Hippocampal formation (tissue), 2 donors: ENCODE measurements around the gene GABRP.
"Not testable (repeated sequence)": the region's sequence is repeated elsewhere in the genome, so short reads cannot be mapped to it uniquely, and the experiment has no call there.

Experiments used
- DNase-seq, 2 donors: peaks; one replicate each; lab custom pipeline; 2025; lab: John Stamatoyannopoulos, UW

The GABRP gene, protein sequence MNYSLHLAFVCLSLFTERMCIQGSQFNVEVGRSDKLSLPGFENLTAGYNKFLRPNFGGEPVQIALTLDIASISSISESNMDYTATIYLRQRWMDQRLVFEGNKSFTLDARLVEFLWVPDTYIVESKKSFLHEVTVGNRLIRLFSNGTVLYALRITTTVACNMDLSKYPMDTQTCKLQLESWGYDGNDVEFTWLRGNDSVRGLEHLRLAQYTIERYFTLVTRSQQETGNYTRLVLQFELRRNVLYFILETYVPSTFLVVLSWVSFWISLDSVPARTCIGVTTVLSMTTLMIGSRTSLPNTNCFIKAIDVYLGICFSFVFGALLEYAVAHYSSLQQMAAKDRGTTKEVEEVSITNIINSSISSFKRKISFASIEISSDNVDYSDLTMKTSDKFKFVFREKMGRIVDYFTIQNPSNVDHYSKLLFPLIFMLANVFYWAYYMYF

DNA sequence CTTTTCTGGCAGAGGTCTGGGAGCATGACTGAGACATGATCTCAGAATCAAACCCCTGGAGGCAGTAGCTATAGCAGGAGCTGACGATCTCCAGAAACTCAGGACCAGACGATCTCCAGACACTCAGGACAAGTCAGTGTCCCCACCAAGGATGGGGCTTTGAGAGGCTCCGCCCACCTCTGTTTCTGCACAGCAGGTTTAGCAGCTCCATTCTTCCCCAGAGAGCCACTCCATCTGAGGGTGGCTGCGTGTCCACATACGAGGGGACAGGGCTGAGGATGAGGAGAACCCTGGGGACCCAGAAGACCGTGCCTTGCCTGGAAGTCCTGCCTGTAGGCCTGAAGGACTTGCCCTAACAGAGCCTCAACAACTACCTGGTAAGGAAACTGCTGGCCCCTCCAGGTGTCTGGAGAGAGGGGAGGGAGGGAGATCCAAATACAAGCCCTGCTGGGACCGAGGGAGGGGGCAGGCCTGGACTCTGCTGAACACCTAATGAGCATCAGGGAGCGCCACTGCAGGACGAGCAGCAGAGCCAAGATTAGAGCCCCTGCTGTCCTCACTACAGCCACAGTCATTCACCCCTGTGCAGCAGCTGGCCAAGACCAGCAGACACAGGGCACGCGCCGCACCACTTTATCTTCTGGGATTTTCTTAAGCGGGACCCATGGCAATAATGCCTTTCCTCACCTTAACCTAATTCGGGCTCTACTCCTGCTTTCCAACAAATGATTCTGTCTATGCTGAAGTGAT lies at the start of gene GABRP:
GABRP (plus strand) TSS at position 228 of the 750 bp plus-strand sequence. CDS start 4,891 bp downstream, outside the sequence.
- no peak for DNase-seq

- no peak for DNase-seq
Observed at GRCh38 chr5:170736966-170737365, 46.6 kb upstream of the GABRP start.

DNA sequence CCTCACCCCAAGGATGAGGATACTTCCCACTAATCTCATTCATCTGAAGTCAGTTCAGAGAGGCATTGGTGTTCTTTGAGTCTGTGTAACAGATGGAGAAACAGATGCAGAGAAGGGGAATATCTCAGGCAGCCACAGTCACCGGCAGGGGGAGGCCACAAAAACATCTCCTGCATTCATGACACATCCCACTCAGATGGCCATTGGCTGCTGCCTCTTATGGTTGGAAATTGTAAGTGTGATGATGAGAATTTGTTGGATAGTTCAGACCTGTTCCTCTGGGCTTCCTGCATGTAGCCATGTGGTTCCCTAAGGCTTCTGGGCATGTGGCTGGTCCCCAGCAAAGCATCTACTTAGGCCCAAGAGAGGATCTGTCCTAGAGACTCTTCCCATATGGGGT lies 45.9 kb upstream of the GABRP start:
- DNase-seq, result no peak

- DNase-seq, result no peak
Observed at GRCh38 chr5:170738840-170739239, 44.7 kb upstream of the GABRP start.

DNA sequence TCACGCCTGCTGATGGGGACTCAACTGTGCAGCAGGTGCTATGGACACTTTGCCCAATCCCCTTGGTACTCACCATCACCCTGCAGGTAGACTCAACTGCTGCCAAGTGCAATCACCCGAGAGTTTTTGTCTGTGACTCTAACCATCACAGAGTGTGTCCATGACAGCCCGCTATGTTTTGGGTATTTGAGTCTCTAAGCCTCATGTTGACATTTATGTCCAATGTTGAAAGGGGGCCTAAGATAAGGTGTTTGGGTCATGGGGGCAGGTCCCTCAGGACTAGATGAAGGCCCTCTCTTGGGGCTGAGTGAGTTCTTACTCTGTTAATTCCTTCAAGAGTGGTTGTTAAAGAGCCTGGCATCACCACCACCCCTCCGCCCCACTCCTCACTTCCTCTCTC lies 44.1 kb upstream of the GABRP start:
- no peak for DNase-seq

GRCh38 chr5:170740551-170741205 lies 42.8 kb upstream of the GABRP start:
- no peak for DNase-seq

GRCh38 chr5:170741801-170742200 lies 41.7 kb upstream of the GABRP start:
- no peak for DNase-seq

DNA sequence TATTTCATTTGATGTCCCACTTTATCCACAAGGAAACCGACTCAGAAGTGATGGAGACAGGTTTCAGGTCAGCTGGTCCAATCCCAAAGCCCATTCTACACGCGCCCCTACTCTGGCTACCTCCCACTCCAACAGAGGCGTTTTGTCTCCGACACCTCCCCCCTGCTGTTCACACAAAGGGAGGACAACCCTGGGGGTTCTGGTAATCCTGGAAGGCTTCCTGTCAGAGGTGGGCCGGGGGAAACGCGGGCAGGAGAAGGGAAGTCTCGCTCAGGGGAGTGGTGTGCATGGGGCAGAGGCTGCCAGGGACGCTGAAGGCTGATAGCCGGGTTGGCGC lies 39.7 kb upstream of the GABRP start:
- no peak for DNase-seq

- DNase-seq, result no peak
Observed at GRCh38 chr5:170745481-170746071, 37.9 kb upstream of the GABRP start.

- DNase-seq, result no peak
Observed at GRCh38 chr5:170746075-170746960, 37.2 kb upstream of the GABRP start.

GRCh38 chr5:170746961-170747340 lies 36.6 kb upstream of the GABRP start:
- DNase-seq, result no peak

DNA sequence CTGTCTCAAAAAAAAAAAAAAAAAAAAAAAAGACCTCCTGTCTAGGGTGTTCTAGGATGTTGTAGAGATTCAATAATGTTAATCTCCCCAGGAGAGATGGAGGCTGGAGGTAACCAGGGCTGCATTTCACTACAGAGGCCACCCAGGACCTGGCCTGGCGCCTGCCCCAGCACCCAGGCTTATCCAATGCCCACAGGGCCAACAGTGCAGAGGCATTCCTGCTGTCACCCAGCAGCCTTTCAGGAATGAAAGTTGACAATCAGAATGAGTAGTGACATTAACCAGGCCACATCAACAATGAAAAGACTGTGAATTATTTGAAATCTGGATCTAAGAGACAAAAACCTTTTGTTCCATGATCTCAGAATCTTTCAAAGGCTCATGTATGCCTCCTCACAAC lies 36.2 kb upstream of the GABRP start:
- DNase-seq, result no peak

- DNase-seq, result no peak
Observed at GRCh38 chr5:170747851-170748250, 35.7 kb upstream of the GABRP start.

GRCh38 chr5:170748951-170749471 lies 34.5 kb upstream of the GABRP start:
- no peak for DNase-seq

DNA sequence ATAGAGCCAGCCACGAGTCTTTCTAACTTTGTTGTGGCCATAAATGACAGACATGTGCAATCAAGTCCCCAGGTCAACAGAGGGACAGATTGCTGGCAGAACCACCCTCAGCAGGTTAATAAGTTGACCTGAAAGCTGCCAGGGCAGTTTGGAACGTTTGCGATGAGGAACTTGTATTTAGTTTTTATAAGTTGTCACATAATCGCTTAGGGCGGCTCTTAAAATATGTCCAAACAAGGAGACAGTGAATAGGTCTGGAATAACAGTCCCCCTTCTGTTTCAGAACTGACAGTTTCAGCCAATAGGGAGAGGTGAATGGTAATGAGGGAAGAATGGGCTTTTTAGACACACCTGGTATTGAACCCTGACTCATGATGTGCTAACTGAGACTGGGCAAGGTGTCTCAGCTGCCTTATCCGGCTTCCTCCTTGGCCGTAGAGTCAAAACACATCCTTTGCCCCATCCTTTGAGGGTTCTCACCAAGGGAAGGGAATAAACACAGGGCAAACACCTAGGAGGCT lies 33.6 kb upstream of the GABRP start:
- DNase-seq, result no peak

GRCh38 chr5:170750791-170751190 lies 32.7 kb upstream of the GABRP start:
- no peak for DNase-seq

- DNase-seq, result no peak
Observed at GRCh38 chr5:170751631-170752030, 31.9 kb upstream of the GABRP start.

DNA sequence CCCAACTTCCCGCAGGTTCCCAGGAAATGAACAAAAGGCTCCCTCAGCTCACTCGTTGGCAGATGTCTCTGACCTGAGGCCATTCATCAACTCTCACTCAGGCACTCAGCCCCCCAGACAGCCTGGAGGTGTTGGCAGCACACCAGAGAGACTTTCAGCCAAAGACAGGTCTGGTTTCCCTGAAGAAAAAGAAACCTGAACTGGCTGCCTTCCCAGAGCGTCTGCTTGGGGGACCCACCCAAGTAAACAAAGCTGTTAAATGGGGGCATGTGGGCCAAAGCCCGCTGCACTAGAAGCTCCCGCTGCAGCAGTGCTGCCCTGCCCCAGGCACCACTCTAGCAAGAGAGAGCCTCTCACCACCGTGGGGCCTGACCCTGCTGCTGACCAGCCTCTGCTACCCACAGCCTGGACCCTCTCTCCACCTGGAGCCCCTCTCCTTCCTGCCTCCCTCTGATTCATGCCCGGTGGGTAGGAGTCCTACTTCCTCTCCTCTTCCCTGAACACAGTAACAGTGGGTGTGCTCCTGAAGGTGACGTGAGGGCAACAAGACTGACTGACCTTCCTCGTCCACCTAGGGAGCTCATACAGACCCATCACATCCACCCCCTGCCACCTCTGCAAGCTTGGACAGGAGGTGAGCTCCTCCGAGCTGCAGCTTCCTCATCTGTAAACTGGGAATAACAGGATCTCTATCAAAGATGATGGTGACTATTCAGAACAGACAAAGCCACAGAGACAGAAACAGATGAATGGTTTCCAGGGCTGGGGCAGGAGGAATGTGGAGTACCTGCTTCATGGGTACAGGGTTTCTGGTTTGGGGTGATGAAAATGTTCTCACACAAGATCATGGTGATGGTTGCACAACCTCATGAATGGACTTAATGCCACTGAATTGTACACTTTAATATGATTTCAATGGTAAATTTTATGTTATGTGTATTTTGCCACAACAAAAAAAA lies 31.0 kb upstream of the GABRP start:
- DNase-seq, result no peak

DNA sequence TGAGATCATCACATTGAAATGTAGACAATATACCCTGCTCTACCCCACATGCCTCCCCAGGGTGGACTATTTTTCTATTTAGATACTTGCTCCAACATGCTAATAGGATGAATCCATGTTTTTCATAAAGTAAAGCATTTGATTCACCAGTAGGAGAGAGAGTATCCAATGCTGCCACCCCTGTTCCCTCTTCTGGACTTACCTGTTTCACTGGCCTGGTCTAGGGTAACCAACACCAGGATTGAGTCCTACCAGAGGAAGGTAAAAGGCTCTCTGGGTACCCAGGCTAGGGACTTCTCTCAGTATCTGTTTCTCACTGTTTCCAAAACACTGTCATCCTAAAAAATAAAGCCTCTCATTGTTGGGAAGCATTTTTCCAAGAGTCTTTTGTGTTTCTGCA lies 30.2 kb upstream of the GABRP start:
- no peak for DNase-seq

GRCh38 chr5:170754508-170754907 lies 29.0 kb upstream of the GABRP start:
- DNase-seq, result not testable (repeated sequence)
